HG03558 (cell line): ENCODE results near the gene CACNA1C.
"Not testable (repeated sequence)": the region's sequence is repeated elsewhere in the genome, so short reads cannot be mapped to it uniquely, and the experiment has no call there.

Experiments
- ATAC-seq: cut with Tn5 transposase; IDR thresholded peaks from one replicate; pipeline ENCODE4 v1.9.1; 2021; ENCODE audit warnings: moderate number of reproducible peaks; ENCODE audit not compliant: unreplicated experiment; ENCODE audit errors: extremely low read depth

Gene CACNA1C

GRCh38 chr12:2679816-2680675 is 627.3 kb downstream of the CACNA1C start:
- no peak for ATAC-seq

- no peak for ATAC-seq
These were observed 627.9 kb downstream of the CACNA1C start for GRCh38 chr12:2680676-2681039.

- ATAC-seq: no peak
These were observed 628.8 kb downstream of the CACNA1C start for GRCh38 chr12:2681450-2682205.

- ATAC-seq: no peak
These were observed 629.8 kb downstream of the CACNA1C start for GRCh38 chr12:2682296-2683251.

GRCh38 chr12:2683283-2684025 is 630.7 kb downstream of the CACNA1C start:
- no peak for ATAC-seq

- not testable (repeated sequence) for ATAC-seq
These were observed 631.2 kb downstream of the CACNA1C start for GRCh38 chr12:2684026-2684325.

- ATAC-seq: not testable (repeated sequence)
These were observed 633.0 kb downstream of the CACNA1C start for GRCh38 chr12:2685620-2686279.

- ATAC-seq: no peak
These were observed 633.5 kb downstream of the CACNA1C start for GRCh38 chr12:2686280-2686646.

- no peak for ATAC-seq
These were observed 634.3 kb downstream of the CACNA1C start for GRCh38 chr12:2687058-2687457.

GRCh38 chr12:2687726-2688125 is 634.9 kb downstream of the CACNA1C start:
- ATAC-seq: no peak

- no peak for ATAC-seq
These were observed 635.7 kb downstream of the CACNA1C start for GRCh38 chr12:2688381-2688931.

- no peak for ATAC-seq
These were observed 636.6 kb downstream of the CACNA1C start for GRCh38 chr12:2689393-2689792.

- no peak for ATAC-seq
These were observed 637.1 kb downstream of the CACNA1C start for GRCh38 chr12:2689879-2690278.

GRCh38 chr12:2690348-2691005 is 637.7 kb downstream of the CACNA1C start:
- no peak for ATAC-seq

- ATAC-seq: no peak
These were observed 638.2 kb downstream of the CACNA1C start for GRCh38 chr12:2691006-2691344.

- ATAC-seq: no peak
These were observed 638.7 kb downstream of the CACNA1C start for GRCh38 chr12:2691345-2692071.

- ATAC-seq: no peak
These were observed 639.3 kb downstream of the CACNA1C start for GRCh38 chr12:2692080-2692479.

- no peak for ATAC-seq
These were observed 640.6 kb downstream of the CACNA1C start for GRCh38 chr12:2693244-2693860.
